Thoracic aorta (tissue), 2 donors: Measurements from ENCODE around the gene GBF1. TPM values are rescaled to one million over a fixed set of nuclear protein-coding genes. Genes with fewer than 3 reads are reported as not detected.

ENCODE experiments used
- ATAC-seq: fragments of 150-250 bp; one replicate; pipeline ENCODE4 v1.8.0; 2017; ENCODE audit warnings: low read depth; ENCODE audit not compliant: insufficient number of reproducible peaks, low FRiP score
- DNase-seq: peaks from one replicate; pipeline ENCODE4 v3.0.0-alpha.2; 2020; ENCODE audit warnings: low spot score
- H3K27ac ChIP-seq, 2 donors: fragments of 200-600 bp; sonication (generic); 1 replicate in 1 of 2; 2 replicates in 1 of 2; pipeline ENCODE4 v1.5.1; 2016; ENCODE audit warnings: mild to moderate bottlenecking in 2 of 2, moderate library complexity in 2 of 2
- H3K27me3 ChIP-seq: fragments of 200-600 bp; sonication (generic); replicated peaks from 2 replicates; pipeline ENCODE4 v1.6.0; 2016; ENCODE audit warnings: mild to moderate bottlenecking; ENCODE audit not compliant: insufficient read depth
- H3K36me3 ChIP-seq: fragments of 200-600 bp; sonication (generic); one replicate; pipeline ENCODE4 v1.5.1; 2016
- H3K4me1 ChIP-seq, 2 donors: fragments of 200-600 bp; sonication (generic); 1 replicate in 1 of 2; 2 replicates in 1 of 2; pipeline versions ENCODE4 v1.5.1 to v1.6.0; 2016; ENCODE audit warnings: low read depth in 2 of 2, mild to moderate bottlenecking in 1 of 2; ENCODE audit not compliant: control insufficient read depth in 1 of 2
- H3K4me3 ChIP-seq: fragments of 200-600 bp; sonication (generic); 2 replicates; pipeline ENCODE4 v1.5.1; 2016; ENCODE audit warnings: mild to moderate bottlenecking
- H3K9me3 ChIP-seq: fragments of 200-600 bp; sonication (generic); 2 replicates; pipeline ENCODE4 v1.5.1; 2016
- total RNA-seq, 2 donors: library from RNA; depleted of rRNA; stranded (reverse); fragments of >200 nt; gene quantifications; one replicate each; pipeline versions ENCODE4 v1.1.0 to v1.2.3, GENCODE V29; 2016
- TF ChIP-seq, protein P1 (sequence below): fragments of 200-600 bp; sonication (generic); IDR thresholded peaks from one replicate; pipeline ENCODE4 v1.5.1; 2019; ENCODE audit warnings: antibody characterized with exemption

The GBF1 gene
- total RNA-seq, 2 donors from 2014 or later: 38.1 to 44.9 TPM

- Histone ChIP-seq H3K4me3 (no peak overlapping the region), H3K4me1 (peaks cover 5 to 9% of the 10 kb centered on the region in 2 donors), H3K36me3 (peaks cover 29% of the 10 kb centered on the region), H3K27me3 (no peaks in the 10 kb centered on the region), H3K27ac (no peak overlapping the region), H3K9me3 (no peaks in the 10 kb centered on the region)
- DNase-seq (no peak), ATAC-seq (no peak)
- TF ChIP-seq, protein P1, sequence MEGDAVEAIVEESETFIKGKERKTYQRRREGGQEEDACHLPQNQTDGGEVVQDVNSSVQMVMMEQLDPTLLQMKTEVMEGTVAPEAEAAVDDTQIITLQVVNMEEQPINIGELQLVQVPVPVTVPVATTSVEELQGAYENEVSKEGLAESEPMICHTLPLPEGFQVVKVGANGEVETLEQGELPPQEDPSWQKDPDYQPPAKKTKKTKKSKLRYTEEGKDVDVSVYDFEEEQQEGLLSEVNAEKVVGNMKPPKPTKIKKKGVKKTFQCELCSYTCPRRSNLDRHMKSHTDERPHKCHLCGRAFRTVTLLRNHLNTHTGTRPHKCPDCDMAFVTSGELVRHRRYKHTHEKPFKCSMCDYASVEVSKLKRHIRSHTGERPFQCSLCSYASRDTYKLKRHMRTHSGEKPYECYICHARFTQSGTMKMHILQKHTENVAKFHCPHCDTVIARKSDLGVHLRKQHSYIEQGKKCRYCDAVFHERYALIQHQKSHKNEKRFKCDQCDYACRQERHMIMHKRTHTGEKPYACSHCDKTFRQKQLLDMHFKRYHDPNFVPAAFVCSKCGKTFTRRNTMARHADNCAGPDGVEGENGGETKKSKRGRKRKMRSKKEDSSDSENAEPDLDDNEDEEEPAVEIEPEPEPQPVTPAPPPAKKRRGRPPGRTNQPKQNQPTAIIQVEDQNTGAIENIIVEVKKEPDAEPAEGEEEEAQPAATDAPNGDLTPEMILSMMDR: no peak
These were observed 138.7 kb downstream of the GBF1 start for GRCh38 chr10:102384053-102384452.

DNA sequence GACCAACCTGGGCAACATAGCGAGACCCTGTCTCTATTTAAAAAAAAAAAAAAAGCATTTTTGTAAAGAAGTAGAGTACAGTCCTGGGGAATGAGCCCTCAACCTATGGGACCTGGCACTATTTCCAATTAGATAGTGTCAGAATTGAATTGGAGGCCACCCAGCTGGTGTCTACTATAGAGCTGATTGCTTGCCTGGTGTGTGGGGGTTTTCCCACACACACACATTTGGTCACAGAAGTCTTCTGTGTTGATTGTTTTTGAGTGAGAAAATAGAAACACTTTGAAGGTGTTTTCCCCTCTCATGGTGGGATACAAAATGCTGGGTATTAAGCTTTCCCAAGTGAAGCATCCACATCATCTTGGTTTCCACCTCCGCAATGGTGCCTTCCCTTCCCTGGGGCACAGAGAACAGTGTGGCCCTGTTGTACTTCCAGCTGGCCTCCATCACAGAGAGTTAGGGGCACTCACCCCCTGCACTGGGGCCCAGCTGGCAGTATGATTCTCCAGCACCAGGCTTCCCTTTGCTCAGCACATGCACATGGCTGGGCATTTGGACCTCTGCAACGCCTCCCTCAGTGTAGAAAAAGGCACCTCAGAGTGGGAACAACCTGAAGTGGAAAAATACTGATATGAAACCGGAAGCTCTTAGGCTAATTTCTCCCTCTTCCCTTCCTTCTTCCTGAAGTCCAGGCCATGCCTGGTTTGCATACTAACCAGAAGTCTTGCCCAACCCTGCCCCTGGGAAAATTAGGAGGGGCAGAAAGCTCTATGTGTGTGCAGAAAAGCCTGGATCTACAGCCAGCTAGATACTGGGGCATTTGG lies 139.5 kb downstream of the GBF1 start:
- TF ChIP-seq, protein P1: no peak
- Histone ChIP-seq H3K36me3 (peaks cover 22% of the 10 kb centered on the region), H3K27ac (peak overlapping the region in 1 of 2 donors; percentile 17), H3K4me3 (no peak overlapping the region), H3K9me3 (no peaks in the 10 kb centered on the region), H3K4me1 (peaks cover 5 to 9% of the 10 kb centered on the region in 2 donors), H3K27me3 (no peaks in the 10 kb centered on the region)
- ATAC-seq (no peak), DNase-seq (no peak)

DNA sequence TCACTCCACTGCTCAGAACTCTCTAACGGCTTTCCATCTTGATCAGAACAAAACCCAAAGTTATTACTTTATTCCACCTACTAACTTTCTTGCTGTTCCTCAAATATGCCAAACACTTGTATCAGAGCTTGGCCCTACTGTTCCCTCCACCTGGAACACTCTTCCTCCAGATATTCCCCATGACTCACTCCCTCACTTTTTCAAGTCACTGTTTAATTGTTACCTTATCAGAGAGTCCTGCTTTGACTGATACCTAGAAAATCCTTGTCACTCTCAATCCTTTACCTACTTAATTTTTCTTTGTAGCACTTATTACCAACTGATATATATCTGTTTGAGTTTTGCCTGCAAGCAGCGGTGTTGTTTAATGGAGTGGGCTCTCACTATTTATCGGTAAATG lies 144.6 kb downstream of the GBF1 start:
- ATAC-seq (no peak), DNase-seq (no peak)
- TF ChIP-seq, protein P1: no peak
- no peaks in the 10 kb centered on the region for H3K36me3 ChIP-seq
- no peaks in the 10 kb centered on the region for H3K9me3 ChIP-seq
- no peak overlapping the region for H3K27ac ChIP-seq
- H3K4me3 ChIP-seq: no peak overlapping the region
- H3K27me3 ChIP-seq: no peaks in the 10 kb centered on the region
- H3K4me1 ChIP-seq: peaks cover 8 to 16% of the 10 kb centered on the region in 2 donors

GRCh38 chr10:102392306-102392705 lies 147.0 kb downstream of the GBF1 start:
- H3K27ac ChIP-seq: no peak overlapping the region
- no peaks in the 10 kb centered on the region for H3K27me3 ChIP-seq
- no peak overlapping the region for H3K4me3 ChIP-seq
- DNase-seq: no peak
- no peaks in the 10 kb centered on the region for H3K9me3 ChIP-seq
- no peak for ATAC-seq
- TF ChIP-seq, protein P1: no peak
- H3K4me1 ChIP-seq: peaks cover 12 to 21% of the 10 kb centered on the region in 2 donors
- H3K36me3 ChIP-seq: no peaks in the 10 kb centered on the region

GRCh38 chr10:102393411-102394078 lies 148.2 kb downstream of the GBF1 start:
- peak; percentile 68 for DNase-seq
- Histone ChIP-seq H3K27ac (peak overlapping the region; percentile 92 to 96), H3K36me3 (no peaks in the 10 kb centered on the region), H3K27me3 (no peaks in the 10 kb centered on the region), H3K4me1 (peaks cover 12 to 22% of the 10 kb centered on the region in 2 donors), H3K4me3 (peak overlapping the region; percentile 87), H3K9me3 (no peaks in the 10 kb centered on the region)
- TF ChIP-seq, protein P1: no peak
- peak; percentile 52 for ATAC-seq
